ENCODE measurements around the gene RNF225. TPM values are rescaled to one million over a fixed set of nuclear protein-coding genes. Genes with fewer than 3 reads are reported as not detected.
A peak's percentile ranks its signal among the peaks of the same experiment; 100 is the strongest.

The RNF225 gene
- total and polyA plus RNA-seq, 2 donors (not counting 1 experiment from before 2014, with no cell fraction given), result 0.49 TPM; not detected in 1

DNA sequence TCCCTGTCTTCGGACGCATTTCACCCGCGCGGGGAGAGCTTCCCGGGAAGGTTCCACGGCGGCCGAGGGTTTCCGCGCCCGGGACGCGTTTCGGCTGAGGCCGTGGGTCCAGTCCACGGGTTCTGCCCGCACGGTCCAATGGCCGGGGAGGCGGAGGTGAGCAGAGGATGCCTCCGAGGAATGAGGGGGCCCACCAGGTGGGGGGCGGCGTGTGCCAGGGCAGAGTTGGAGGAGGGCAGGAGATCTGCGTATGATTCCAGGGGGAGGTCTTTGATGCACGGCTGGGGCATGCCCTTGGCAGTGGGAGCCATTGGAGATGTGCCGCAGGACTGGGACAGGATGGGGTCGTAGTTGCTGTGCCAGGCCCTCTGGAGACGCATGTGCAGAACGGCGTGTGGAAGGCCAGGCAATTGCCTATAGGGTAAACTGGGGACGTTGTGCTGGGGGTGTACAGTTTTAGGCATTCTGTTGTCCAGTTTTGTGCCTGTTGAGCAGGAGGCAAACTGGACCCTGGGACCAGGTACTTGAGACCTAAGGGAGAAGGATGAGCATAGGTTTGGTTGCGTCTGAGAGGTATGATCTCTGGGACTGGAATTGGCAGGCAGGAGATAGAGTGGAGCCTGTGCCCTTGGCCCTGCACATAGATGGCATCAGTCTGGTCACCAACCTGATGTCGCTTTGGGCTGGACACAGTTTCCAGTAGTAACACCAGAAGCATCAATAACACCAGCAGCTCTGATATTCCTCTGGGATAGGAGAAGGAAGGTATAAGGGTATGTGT is 13.7 kb downstream of the RNF225 start:
- H3K4me3 ChIP-seq (ENCODE audit: control extremely low read depth in 1 of 5, extremely low read depth in 1 of 5, insufficient read depth in 1 of 5, low read depth in 2 of 5, low read length in 4 of 5), result peak overlapping the region in 4 of 5 experiments; percentile 82 to 93 (median 84)
- intact Hi-C loops (cut with micrococcal nuclease), result loop anchor here (2.0 to 5.0 kb wide), 2 partner anchors 62 to 226 kb away; partner anchors contain the start of gene ZNF274

More for the DNA sequence above, 13.7 kb downstream of the RNF225 start:
- ChIA-PET POLR2A (interaction anchor here (0.8 to 1.9 kb wide), 5 partner anchors 9 to 62 kb away, joined by 3 to 9 read pairs (median 4); partner anchors contain the start of genes ZNF132 and ZNF497), CTCF (interaction anchor here (0.7 to 1.2 kb wide), 6 partner anchors 9 to 776 kb away, joined by 3 to 5 read pairs (median 4); partner anchors contain the start of genes ZNF211, ZNF324B and ZNF497)
- Histone ChIP-seq H3K36me3 (replicated peaks in 1 of 2; ENCODE audit: control extremely low read depth in 1 of 2, control insufficient read depth in 1 of 2, extremely low read depth in 1 of 2, insufficient read depth in 2 of 2, low read length in 1 of 2) (no peaks in the 10 kb centered on the region), H3K4me2 (replicated peaks; ENCODE audit: low read depth, low read length, poor library complexity, severe bottlenecking) (peak overlapping the region; percentile 85), H3K4me1 (ENCODE audit: control insufficient read depth in 2 of 2, insufficient read depth in 2 of 2, low read length in 2 of 2) (peaks cover 11 to 20% of the 10 kb centered on the region in 2 donors), H3K27ac (ENCODE audit: low read length in 2 of 2) (peak overlapping the region; percentile 82 to 93), H3K27me3 (replicated peaks in 1 of 4; ENCODE audit: control extremely low read depth in 1 of 4, control insufficient read depth in 3 of 4, insufficient read depth in 4 of 4, low read length in 3 of 4) (no peaks in the 10 kb centered on the region), H3K9me3 (ENCODE audit: control extremely low read depth in 1 of 3, control insufficient read depth in 2 of 3, insufficient read depth in 1 of 3, low read length in 2 of 3) (peaks cover 0 to 3% (median 0%) of the 10 kb centered on the region in 3 donors), H2AFZ (ENCODE audit: insufficient read depth, low read depth, low read length, poor library complexity, severe bottlenecking) (peak overlapping the region; percentile 81), H4K20me1 (ENCODE audit: control insufficient read depth, insufficient read depth, low read length, poor library complexity, severe bottlenecking) (no peaks in the 10 kb centered on the region), H3K9ac (ENCODE audit: low read length) (peak overlapping the region; percentile 91), H3K79me2 (ENCODE audit: control insufficient read depth, insufficient read depth, low read length) (peaks cover 5% of the 10 kb centered on the region)
- Mint-ChIP-seq H3K27me3 (no peaks in the 10 kb centered on the region), H3K4me3 (peak overlapping the region; percentile 97), H3K27ac (peak overlapping the region; percentile 98), H3K4me1 (peaks cover 33% of the 10 kb centered on the region), H3K9me3 (ENCODE audit: insufficient read depth) (no peaks in the 10 kb centered on the region)
- ATAC-seq (ENCODE audit: low read depth) (no peak), DNase-seq (peak; percentile 42)
- TF ChIP-seq EZH2 (IDR thresholded peaks at IDR 0.05; ENCODE audit: borderline replicate concordance, insufficient read depth, low read depth, low read length, poor library complexity, severe bottlenecking) (no peak), CTCF (IDR thresholded peaks at IDR 0.05) (no peak)
- WGBS (ENCODE audit: insufficient coverage), result 3% methylated on average over 33 of the region's 34 CpGs

All from B cell (primary cell).